Activated CD4-positive, alpha-beta T cell treated with anti-CD3 and anti-CD28 coated beads, Interleukin-2, amount 50 U/mL, for 1 hour (primary cell): Measurements from ENCODE around the gene IRX6.

ENCODE experiments used
- DNase-seq: peaks from one replicate; pipeline ENCODE4 v3.0.0-alpha.2; 2020

IRX6 gene

DNA sequence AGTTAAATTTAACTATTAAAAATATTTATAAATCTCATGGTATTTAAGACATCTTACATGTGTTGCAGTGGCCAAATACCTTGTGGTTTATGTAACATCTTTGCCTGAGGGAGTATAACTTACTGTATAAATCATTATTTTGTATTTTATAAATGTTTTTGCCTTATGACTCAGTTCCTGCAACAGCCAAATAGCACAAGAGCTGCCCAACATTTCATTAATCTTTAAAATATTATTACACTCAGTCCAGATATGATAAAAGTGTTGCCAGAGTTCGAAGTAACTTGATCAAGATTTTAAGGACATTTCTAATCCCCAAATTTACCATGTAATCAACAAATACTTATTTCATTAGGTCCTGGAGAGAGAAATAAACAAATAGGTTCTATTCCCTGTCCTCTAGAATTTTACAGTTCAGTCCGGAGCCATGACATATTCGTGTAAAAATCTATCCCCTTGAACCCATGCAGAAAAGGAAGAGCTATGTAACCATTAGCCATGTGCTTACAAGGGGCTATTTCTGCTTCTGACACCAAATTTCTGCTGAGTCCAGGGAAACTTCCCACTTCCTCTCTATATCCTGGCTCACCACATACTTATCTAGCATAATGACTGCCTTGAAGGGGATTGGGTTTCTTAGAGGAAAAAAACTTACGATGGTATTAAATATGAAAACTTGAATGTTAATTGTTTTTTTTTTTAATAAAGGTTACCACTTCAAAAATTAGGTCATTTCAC lies 44.0 kb downstream of the IRX6 start:
- no peak for DNase-seq

DNA sequence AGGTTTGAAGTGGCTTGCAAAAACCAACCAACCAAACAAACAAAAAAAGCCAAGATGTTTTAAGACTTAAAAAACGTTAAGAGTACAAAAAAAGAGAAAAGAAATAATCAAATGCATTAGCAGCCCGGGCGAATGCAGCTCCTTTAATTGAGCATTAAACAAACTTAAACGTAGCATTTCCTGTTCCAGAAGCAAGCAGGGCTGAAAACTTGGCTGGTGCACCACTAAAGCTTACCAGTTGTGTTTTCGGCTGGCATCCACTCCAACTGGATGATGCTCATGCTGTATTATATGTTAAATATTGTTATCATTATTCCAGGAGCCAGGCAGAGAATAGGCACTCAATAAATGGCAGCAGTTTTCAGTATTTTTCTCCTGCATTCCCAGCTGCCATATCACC lies 45.1 kb downstream of the IRX6 start:
- no peak for DNase-seq

DNA sequence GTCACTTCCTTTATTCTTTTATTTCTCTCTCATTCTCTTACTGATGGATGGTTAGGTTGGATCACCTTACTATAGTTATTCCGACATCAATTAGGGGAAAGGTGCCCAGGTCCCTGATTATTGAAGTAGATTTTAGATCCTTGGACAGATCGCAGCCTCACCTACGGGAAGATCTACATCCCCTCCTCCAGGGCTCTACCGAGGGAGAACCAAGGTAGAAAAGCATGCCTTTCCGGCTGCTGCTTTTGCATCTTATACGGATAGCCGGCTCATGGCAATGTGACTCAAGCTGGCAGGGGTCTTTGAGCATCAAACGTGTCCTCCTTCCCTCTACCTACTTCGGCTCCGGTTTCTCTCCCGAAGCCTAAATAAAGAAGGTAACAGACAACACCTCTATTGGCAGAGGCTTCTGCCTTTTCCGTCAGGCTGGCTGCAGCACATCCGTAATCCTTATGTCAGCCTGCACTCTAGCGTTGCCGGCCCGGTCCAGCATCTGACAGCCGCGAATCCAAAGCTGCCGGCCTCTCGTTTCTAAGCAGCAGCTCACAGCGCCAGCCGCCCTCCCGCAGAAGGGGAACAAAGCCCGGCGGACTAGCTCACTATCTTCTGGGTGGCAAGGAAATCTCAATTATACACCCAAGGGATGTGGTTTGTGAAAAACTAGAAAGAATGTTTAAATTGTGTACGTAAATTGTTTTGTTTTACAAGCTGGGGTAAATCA lies 46.9 kb downstream of the IRX6 start:
- no peak for DNase-seq

DNA sequence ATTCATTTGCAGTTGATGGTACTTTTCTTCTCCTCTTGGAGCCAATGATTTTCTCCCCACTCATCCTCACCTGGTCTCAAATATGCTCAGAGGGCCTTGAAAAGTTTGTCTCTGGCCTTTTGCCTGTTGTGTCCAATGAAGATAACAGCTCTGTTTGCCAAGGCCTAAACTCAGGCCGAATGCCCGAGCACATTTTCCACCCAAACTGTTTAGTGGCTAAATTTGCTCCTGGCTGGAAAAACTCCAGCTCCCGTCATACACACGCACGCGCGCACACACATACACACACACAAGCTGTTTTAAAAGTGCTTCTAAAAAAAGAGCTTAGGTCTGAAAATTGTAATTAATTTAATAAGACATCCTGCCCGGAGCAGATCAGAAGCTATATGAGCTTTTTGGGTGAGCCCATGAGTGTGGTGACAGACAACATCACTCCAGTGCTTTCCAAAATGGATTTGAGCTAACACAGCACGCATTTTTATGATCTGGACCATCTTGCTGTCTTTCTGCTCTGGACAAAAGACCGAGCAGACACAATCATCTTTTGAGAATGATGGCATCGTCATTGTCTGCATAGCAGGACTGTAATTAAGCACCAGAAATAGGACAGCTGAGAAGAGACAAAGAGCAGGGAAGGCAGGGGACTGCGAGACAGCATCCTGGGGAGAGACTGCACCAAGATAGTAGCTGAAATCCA lies 48.9 kb downstream of the IRX6 start:
- DNase-seq: no peak

DNA sequence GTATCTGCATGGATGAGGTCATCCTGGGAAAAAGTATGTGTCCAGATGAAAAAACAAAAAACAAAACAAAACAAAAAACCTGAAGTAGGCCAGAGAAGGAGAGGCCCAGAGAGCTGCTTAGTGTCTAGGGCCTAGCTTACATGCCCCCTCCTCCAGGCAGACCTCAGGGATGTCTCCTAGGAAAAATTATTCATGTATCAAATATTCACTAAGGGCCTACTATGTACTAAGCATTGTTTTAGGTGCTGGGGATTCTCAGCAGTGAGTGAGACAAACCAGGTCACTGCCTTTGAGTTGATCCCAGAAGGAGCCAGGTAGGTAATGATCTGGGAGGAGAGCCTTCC lies 49.5 kb downstream of the IRX6 start:
- DNase-seq: no peak

DNA sequence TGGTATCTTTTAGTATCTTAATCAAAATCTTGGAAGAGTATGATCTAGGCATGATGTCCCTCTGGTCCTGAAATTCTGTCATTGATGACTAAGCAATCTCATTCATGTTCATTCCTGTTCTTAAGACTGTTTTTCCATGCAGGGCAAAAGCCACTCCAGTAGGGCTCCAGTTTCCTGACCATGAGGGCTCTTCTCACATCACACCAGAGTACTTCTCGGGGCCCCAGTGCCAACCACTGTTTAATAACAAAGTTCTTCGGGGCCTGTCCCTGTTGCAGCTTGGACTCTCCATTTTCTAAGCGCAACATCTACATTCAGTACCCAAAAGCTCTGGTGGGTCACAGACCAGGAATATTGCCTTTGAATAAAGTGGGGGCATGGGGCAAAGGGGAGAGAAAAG lies 52.0 kb downstream of the IRX6 start:
- DNase-seq: no peak

DNA sequence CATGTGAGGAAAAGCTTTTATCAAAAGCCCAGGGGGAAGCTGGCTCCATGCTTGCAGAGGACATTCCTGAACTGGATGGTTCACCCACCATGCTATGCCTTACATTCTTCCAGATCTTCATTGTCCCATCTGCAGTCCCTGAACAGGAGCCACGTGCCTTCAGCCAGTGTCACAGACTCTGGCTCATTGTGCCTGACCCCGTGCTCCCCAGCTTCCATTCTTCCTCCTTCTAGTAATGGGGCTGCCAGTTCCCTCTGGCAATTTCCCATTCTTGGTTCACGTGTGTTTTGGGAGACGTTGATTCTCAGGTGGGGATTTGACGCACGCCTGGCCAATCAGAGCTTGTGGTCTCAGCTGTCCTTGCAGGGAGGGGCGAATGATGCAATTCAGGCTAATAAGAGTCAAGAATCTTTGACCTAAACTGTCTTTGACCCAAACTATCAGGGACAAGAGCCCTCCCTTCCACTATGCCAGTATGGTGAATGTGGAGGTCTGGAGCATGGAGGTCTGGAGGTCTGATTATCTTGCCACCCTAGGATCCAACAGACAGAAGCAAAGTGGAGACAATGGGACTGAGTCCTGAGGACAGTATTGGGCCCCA lies 52.7 kb downstream of the IRX6 start:
- no peak for DNase-seq

DNA sequence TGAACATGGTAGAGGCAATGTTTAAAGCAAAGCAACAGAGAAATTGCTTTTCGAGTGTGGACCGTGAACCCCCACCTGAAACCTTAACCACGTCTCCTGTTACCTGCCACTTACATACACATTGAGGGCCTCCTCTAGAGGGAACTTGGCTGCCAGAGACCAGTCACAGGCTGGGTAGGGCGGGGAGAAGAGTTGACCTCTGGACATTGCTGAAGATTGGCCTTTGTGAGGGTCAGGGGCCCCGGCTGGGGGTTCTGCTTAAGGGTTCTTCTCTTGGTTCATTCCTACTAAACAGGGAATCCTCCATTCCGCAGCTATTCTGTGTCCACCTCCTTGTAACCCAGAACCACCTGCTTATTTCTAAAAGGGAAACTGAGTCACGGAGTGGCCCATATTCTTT lies 53.8 kb downstream of the IRX6 start:
- no peak for DNase-seq

DNA sequence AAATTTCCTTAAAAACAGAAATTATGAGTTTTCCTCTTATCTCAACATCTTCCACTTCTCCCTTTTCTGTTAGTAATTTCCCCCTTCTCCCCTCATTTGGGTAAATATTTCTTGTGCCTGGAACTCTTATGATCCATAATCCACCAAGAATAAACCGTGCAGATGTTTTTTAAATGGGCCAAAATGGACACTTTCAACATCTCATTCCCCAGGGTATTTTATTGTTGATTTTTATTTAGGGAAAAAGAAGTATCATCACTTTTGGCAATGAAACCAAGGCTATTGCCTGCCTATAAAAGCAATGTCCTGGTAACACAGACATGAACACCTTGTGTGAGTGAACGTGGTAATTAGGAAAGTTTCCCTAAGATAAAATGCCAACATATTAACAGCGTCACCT lies 54.6 kb downstream of the IRX6 start:
- DNase-seq: no peak

DNA sequence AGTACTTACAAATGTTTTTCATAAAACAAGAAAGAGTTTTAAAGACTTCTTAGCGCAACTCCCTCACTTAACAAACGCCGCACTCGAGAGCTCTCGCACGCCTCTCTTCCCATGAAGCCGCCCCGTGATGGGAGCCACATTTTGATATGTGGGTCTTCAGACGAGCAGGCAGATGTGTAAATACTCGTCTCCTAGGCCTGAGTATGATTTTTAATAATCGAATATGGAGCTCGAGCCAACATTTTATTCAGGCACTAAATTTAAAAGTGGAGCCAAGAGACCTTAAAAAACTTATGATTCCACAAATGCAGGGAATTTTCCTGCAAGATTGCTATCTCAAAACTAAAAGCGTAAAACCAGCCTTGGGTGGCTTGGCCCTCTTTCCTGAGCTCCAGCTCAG lies 55.4 kb downstream of the IRX6 start:
- DNase-seq: no peak

DNA sequence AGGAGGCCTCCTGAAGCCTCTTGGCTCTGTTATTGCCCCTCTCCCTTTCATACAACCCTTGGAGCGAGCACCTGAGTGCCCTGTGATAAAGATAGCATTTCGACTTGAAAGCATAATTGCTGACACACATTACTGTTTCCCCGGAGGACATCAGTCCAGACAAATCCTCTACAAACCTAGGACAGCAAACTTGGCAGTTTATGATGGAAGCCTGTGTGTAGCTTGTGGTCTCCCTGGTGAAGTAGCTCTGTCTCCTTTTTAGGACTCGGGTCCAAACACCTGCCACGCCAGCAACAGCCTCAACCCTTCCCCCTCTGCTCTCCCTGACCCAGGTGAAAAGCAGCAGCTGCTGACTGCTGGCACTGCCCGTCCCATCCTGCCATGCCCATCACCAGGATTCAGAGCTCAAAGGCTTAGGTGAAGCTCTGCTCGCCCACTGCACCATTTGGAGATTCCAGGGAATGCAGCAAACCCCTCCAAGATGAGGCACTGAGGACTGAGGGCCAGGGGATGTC lies 55.9 kb downstream of the IRX6 start:
- DNase-seq: no peak
